ENCODE measurements around the gene ACAP3. TPM values are rescaled to one million over a fixed set of nuclear protein-coding genes. Genes with fewer than 3 reads are reported as not detected.
A peak's percentile ranks its signal among the peaks of the same experiment; 100 is the strongest.

The ACAP3 gene
- total RNA-seq, 1 experiment from 2014 or later = 42.2 TPM

DNA sequence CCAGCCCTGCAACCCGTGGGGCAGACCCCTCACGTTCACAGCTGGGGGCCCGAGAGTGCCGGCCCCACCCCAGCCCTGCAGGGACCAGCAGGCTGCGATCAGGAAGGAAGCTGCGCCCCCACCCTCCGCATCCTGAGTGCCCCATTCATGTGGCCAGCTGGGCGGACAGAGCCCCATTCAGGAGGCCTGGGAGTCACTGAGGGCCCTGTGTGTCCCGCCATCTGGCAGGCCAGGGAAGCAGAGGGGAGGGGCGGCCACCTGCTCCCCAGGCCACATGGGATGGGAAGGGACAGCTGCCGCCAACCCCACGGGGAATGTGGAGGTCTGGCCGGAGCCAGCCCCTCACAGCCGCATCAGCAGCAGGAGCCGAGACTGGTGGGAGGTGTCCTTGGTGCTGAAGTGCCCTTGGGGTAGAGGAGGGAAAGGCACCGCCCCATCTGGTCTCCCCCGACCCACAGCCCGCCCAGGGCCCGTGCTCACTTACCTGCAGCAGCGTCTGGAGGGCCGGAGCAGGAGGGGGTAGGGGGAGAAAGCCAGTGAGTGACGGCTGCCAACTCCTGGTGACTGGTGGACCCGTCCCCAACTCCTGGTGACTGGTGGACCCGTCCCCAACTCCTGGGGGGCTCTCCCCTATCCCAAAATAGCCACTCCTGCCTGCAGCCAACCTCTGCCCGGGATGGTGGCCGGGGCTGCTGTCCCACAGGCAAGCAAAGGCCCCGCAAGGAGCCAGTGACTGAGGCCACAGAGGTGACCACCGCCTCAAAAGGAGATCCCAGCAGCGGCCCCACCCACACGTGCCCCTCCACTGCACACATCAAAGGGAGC lies 8.7 kb downstream of the ACAP3 start (continued):
- TF ChIP-seq, protein P1, sequence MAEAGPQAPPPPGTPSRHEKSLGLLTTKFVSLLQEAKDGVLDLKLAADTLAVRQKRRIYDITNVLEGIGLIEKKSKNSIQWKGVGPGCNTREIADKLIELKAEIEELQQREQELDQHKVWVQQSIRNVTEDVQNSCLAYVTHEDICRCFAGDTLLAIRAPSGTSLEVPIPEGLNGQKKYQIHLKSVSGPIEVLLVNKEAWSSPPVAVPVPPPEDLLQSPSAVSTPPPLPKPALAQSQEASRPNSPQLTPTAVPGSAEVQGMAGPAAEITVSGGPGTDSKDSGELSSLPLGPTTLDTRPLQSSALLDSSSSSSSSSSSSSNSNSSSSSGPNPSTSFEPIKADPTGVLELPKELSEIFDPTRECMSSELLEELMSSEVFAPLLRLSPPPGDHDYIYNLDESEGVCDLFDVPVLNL (CRISPR knock-in tag; IDR thresholded peaks at IDR 0.05; ENCODE audit: borderline replicate concordance, low read depth) = no peak
- TF ChIP-seq JAZF1 (CRISPR knock-in tag; IDR thresholded peaks at IDR 0.05) (no peak), ARID4B (CRISPR knock-in tag; IDR thresholded peaks at IDR 0.05; ENCODE audit: borderline replicate concordance) (peak; percentile 91), NFE2L1 (CRISPR knock-in tag; IDR thresholded peaks at IDR 0.05) (no peak), NR2C2 (CRISPR knock-in tag; IDR thresholded peaks at IDR 0.05) (no peak), ZNF219 (CRISPR knock-in tag; IDR thresholded peaks at IDR 0.05; ENCODE audit: borderline replicate concordance) (0 out of 2 replicates have a peak, but pooled peaks have one; percentile 42), ZNF396 (CRISPR knock-in tag; IDR thresholded peaks at IDR 0.05; ENCODE audit: borderline replicate concordance) (no peak), ZNF138 (CRISPR knock-in tag; conservative IDR thresholded peaks at IDR 0.05) (no peak), ZNF232 (CRISPR knock-in tag; IDR thresholded peaks at IDR 0.05) (no peak), SP1 (CRISPR knock-in tag; conservative IDR thresholded peaks at IDR 0.05) (0 out of 2 replicates have a peak, but pooled peaks have one; percentile 24), TEAD1 (CRISPR knock-in tag; IDR thresholded peaks at IDR 0.05) (peak; percentile 57; the same call in 1 of the 2 replicates), ESRRA (CRISPR knock-in tag; IDR thresholded peaks at IDR 0.05; ENCODE audit: borderline replicate concordance) (peak; percentile 77; the same call in 1 of the 2 replicates), FOXK1 (CRISPR knock-in tag; IDR thresholded peaks at IDR 0.05) (peak; percentile 36; the same call in 1 of the 2 replicates), FOXP1 (CRISPR knock-in tag; IDR thresholded peaks at IDR 0.05; ENCODE audit: borderline replicate concordance) (0 out of 2 replicates have a peak, but pooled peaks have one; percentile 24), GRHL2 (CRISPR knock-in tag; IDR thresholded peaks at IDR 0.05; ENCODE audit: insufficient replicate concordance, severe bottlenecking) (no peak), USF2 (CRISPR knock-in tag; IDR thresholded peaks at IDR 0.05) (no peak), TEAD4 (CRISPR knock-in tag; IDR thresholded peaks at IDR 0.05) (peak; percentile 70), PRRX2 (CRISPR knock-in tag; IDR thresholded peaks at IDR 0.05) (no peak), SMAD4 (CRISPR knock-in tag; IDR thresholded peaks at IDR 0.05) (0 out of 2 replicates have a peak, but pooled peaks have one; percentile 31), ETV6 (CRISPR knock-in tag; IDR thresholded peaks at IDR 0.05) (peak; percentile 54; the same call in 1 of the 2 replicates), TP53 (CRISPR knock-in tag; IDR thresholded peaks at IDR 0.05) (no peak)
- TF ChIP-seq, protein P2, sequence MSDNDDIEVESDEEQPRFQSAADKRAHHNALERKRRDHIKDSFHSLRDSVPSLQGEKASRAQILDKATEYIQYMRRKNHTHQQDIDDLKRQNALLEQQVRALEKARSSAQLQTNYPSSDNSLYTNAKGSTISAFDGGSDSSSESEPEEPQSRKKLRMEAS (CRISPR knock-in tag; IDR thresholded peaks at IDR 0.05) = peak; percentile 51; the same call in 1 of the 2 replicates
- TF ChIP-seq, protein P3, sequence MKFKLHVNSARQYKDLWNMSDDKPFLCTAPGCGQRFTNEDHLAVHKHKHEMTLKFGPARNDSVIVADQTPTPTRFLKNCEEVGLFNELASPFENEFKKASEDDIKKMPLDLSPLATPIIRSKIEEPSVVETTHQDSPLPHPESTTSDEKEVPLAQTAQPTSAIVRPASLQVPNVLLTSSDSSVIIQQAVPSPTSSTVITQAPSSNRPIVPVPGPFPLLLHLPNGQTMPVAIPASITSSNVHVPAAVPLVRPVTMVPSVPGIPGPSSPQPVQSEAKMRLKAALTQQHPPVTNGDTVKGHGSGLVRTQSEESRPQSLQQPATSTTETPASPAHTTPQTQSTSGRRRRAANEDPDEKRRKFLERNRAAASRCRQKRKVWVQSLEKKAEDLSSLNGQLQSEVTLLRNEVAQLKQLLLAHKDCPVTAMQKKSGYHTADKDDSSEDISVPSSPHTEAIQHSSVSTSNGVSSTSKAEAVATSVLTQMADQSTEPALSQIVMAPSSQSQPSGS (CRISPR knock-in tag; IDR thresholded peaks at IDR 0.05; ENCODE audit: borderline replicate concordance, low read depth) = no peak
- TF ChIP-seq, protein P4, sequence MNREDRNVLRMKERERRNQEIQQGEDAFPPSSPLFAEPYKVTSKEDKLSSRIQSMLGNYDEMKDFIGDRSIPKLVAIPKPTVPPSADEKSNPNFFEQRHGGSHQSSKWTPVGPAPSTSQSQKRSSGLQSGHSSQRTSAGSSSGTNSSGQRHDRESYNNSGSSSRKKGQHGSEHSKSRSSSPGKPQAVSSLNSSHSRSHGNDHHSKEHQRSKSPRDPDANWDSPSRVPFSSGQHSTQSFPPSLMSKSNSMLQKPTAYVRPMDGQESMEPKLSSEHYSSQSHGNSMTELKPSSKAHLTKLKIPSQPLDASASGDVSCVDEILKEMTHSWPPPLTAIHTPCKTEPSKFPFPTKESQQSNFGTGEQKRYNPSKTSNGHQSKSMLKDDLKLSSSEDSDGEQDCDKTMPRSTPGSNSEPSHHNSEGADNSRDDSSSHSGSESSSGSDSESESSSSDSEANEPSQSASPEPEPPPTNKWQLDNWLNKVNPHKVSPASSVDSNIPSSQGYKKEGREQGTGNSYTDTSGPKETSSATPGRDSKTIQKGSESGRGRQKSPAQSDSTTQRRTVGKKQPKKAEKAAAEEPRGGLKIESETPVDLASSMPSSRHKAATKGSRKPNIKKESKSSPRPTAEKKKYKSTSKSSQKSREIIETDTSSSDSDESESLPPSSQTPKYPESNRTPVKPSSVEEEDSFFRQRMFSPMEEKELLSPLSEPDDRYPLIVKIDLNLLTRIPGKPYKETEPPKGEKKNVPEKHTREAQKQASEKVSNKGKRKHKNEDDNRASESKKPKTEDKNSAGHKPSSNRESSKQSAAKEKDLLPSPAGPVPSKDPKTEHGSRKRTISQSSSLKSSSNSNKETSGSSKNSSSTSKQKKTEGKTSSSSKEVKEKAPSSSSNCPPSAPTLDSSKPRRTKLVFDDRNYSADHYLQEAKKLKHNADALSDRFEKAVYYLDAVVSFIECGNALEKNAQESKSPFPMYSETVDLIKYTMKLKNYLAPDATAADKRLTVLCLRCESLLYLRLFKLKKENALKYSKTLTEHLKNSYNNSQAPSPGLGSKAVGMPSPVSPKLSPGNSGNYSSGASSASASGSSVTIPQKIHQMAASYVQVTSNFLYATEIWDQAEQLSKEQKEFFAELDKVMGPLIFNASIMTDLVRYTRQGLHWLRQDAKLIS (CRISPR knock-in tag; IDR thresholded peaks at IDR 0.05; ENCODE audit: borderline replicate concordance) = no peak
- TF ChIP-seq, protein P5, sequence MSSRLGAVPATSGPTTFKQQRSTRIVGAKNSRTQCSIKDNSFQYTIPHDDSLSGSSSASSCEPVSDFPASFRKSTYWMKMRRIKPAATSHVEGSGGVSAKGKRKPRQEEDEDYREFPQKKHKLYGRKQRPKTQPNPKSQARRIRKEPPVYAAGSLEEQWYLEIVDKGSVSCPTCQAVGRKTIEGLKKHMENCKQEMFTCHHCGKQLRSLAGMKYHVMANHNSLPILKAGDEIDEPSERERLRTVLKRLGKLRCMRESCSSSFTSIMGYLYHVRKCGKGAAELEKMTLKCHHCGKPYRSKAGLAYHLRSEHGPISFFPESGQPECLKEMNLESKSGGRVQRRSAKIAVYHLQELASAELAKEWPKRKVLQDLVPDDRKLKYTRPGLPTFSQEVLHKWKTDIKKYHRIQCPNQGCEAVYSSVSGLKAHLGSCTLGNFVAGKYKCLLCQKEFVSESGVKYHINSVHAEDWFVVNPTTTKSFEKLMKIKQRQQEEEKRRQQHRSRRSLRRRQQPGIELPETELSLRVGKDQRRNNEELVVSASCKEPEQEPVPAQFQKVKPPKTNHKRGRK (CRISPR knock-in tag; IDR thresholded peaks at IDR 0.05; ENCODE audit: borderline replicate concordance) = no peak; the same call in 1 of the 2 replicates

Measured in WTC11 (cell line).